Hepatocyte (in vitro differentiated cells): ENCODE data around the gene NBPF11.
"Not testable (repeated sequence)": the region's sequence is repeated elsewhere in the genome, so short reads cannot be mapped to it uniquely, and the experiment has no call there.

ENCODE experiments used
- CTCF ChIP-seq: fragments of 200-600 bp; sonication (generic); IDR thresholded peaks from 2 replicates; pipeline ENCODE4 v1.5.1; 2016; ENCODE audit warnings: antibody characterized with exemption, mild to moderate bottlenecking; ENCODE audit not compliant: poor library complexity
- EZH2 ChIP-seq: fragments of 200-600 bp; sonication (generic); IDR thresholded peaks from 2 replicates; pipeline ENCODE4 v1.6.1; 2016; ENCODE audit warnings: antibody characterized with exemption, mild to moderate bottlenecking, borderline replicate concordance

DNA sequence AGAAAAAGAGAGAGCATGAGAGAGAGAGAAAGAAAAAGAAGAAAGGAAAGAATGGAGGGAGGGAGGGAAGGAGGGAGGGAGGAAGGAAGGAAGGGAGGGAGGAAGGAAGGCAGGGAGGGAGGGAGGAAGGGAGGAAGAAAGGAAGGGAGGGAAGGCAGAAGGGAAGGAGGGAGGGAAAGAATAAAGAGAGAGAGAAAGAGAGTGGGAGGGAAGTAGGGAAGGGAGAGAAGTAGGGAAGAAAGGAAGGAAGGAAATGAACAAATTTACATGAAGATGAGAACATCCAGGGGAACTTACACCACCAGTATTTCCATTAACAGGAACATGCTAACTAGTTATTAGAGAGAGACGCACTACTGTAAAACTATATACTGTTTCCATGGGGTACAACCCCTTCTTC, 10.1 kb downstream of the NBPF11 start:
- not testable (repeated sequence) for TF ChIP-seq CTCF, EZH2
